Measurements from ENCODE around the gene PSMA3. TPM values are rescaled to one million over a fixed set of nuclear protein-coding genes. Genes with fewer than 3 reads are reported as not detected.

Gene PSMA3
- total and polyA plus RNA-seq, 9 of the 15 experiments (the other 6 are each of a cell fraction or from before 2014, with no cell fraction given) = 129 to 786 (median 319) TPM

DNA sequence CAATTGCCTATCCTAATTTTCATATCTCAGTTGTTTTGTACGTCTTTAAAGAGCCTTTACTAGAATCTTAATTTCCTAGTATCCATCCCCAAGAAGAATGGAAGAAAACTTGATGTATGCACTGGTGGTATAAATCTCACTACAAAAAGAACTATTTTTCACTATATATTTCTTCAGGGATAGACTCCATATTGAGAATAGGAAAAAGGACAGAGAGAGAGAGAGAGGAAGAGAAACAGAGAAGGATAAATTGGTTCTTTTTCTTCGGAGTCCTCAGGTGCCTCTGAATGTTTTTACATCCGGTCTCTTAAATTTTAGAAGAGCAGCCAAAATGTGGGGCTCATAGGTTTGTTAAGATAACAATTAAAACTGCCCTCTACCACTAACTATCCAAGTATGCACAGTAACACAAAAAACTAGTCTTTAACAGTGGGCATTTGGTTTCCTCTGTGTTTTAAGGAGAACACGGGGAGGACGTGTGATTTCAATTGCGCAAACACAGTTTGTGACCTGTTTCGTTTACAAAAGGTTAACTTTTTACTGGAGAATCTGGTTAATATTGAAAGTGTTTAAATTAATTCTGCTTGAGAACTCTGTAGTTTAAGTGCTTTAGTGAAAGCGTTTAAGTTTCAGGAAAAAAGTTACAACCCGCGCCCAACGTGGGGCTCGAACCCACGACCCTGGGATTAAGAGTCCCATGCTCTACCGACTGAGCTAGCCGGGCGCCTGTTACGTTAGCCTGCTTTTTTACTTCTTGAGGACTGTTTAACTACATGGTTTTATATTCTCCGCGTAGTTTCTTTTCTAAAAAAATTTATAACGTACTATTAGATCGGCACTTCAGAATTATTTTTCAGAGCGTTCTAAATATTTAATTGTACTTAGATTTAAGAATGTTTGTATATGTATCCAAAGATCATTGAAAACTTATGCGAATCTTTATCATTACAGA lies 5.1 kb upstream of the PSMA3 start (continued):
- 0 out of 2 replicates have a peak, but pooled peaks have one; percentile 53 for TF ChIP-seq ZNF764 (CRISPR knock-in tag; IDR thresholded peaks at IDR 0.05; ENCODE audit: low read depth)
- TF ChIP-seq, protein P1, sequence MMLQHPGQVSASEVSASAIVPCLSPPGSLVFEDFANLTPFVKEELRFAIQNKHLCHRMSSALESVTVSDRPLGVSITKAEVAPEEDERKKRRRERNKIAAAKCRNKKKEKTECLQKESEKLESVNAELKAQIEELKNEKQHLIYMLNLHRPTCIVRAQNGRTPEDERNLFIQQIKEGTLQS (IDR thresholded peaks at IDR 0.05) = 0 out of 2 replicates have a peak, but pooled peaks have one; percentile 6
- TF ChIP-seq, protein P1 (CRISPR knock-in tag; conservative IDR thresholded peaks at IDR 0.05) = no peak
- TF ChIP-seq ZNF232 (CRISPR knock-in tag; IDR thresholded peaks at IDR 0.05) = no peak
- peak in 1 of 2 experiments; percentile 90; a peak in 2 of 4 replicates for TF ChIP-seq TBL1XR1 (IDR thresholded peaks at IDR 0.05; ENCODE audit: low read length in 2 of 2)
- TF ChIP-seq, protein P2, sequence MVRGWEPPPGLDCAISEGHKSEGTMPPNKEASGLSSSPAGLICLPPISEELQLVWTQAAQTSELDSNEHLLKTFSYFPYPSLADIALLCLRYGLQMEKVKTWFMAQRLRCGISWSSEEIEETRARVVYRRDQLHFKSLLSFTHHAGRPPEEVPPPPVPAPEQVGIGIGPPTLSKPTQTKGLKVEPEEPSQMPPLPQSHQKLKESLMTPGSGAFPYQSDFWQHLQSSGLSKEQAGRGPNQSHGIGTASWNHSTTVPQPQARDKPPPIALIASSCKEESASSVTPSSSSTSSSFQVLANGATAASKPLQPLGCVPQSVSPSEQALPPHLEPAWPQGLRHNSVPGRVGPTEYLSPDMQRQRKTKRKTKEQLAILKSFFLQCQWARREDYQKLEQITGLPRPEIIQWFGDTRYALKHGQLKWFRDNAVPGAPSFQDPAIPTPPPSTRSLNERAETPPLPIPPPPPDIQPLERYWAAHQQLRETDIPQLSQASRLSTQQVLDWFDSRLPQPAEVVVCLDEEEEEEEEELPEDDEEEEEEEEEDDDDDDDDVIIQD (CRISPR knock-in tag; IDR thresholded peaks at IDR 0.05) = no peak
- TF ChIP-seq, protein P3, sequence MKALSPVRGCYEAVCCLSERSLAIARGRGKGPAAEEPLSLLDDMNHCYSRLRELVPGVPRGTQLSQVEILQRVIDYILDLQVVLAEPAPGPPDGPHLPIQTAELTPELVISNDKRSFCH (CRISPR knock-in tag; IDR thresholded peaks at IDR 0.05) = no peak
- TF ChIP-seq, protein P3 (tag; IDR thresholded peaks at IDR 0.05) = no peak
- TF ChIP-seq HDAC2 (IDR thresholded peaks at IDR 0.05) = no peak
- TF ChIP-seq, protein P4, sequence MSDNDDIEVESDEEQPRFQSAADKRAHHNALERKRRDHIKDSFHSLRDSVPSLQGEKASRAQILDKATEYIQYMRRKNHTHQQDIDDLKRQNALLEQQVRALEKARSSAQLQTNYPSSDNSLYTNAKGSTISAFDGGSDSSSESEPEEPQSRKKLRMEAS (CRISPR knock-in tag; IDR thresholded peaks at IDR 0.05) = no peak
- TF ChIP-seq RFX7 (CRISPR knock-in tag; IDR thresholded peaks at IDR 0.05) = no peak
- no peak for TF ChIP-seq FOXM1 (IDR thresholded peaks at IDR 0.05; ENCODE audit: low read depth)
- TF ChIP-seq FOXM1 (CRISPR knock-in tag; IDR thresholded peaks at IDR 0.05; ENCODE audit: low read depth) = no peak
- no peak for TF ChIP-seq CTBP1 (IDR thresholded peaks at IDR 0.05; ENCODE audit: borderline replicate concordance)
- no peak for TF ChIP-seq ZNF134 (CRISPR knock-in tag; conservative IDR thresholded peaks at IDR 0.05)
- TF ChIP-seq, protein P5, sequence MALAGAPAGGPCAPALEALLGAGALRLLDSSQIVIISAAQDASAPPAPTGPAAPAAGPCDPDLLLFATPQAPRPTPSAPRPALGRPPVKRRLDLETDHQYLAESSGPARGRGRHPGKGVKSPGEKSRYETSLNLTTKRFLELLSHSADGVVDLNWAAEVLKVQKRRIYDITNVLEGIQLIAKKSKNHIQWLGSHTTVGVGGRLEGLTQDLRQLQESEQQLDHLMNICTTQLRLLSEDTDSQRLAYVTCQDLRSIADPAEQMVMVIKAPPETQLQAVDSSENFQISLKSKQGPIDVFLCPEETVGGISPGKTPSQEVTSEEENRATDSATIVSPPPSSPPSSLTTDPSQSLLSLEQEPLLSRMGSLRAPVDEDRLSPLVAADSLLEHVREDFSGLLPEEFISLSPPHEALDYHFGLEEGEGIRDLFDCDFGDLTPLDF (CRISPR knock-in tag; IDR thresholded peaks at IDR 0.05) = no peak
- peak; percentile 11 for TF ChIP-seq PHF20 (IDR thresholded peaks at IDR 0.05; ENCODE audit: partially characterized antibody)
- TF ChIP-seq FOXK1 (CRISPR knock-in tag; IDR thresholded peaks at IDR 0.05; ENCODE audit: borderline replicate concordance) = no peak
- peak; percentile 37 for TF ChIP-seq RBM22 (IDR thresholded peaks at IDR 0.05; ENCODE audit: low read depth, low read length, poor library complexity, severe bottlenecking)
- TF ChIP-seq PHB (CRISPR knock-in tag; IDR thresholded peaks at IDR 0.05) = no peak
- TF ChIP-seq TAL1 (IDR thresholded peaks at IDR 0.05) = no peak
- no peak for TF ChIP-seq MCM5 (IDR thresholded peaks at IDR 0.05; ENCODE audit: low read depth)
- no peak for TF ChIP-seq ZNF347 (CRISPR knock-in tag; IDR thresholded peaks at IDR 0.05; ENCODE audit: low read depth)
- TF ChIP-seq, protein P6, sequence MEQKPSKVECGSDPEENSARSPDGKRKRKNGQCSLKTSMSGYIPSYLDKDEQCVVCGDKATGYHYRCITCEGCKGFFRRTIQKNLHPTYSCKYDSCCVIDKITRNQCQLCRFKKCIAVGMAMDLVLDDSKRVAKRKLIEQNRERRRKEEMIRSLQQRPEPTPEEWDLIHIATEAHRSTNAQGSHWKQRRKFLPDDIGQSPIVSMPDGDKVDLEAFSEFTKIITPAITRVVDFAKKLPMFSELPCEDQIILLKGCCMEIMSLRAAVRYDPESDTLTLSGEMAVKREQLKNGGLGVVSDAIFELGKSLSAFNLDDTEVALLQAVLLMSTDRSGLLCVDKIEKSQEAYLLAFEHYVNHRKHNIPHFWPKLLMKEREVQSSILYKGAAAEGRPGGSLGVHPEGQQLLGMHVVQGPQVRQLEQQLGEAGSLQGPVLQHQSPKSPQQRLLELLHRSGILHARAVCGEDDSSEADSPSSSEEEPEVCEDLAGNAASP (IDR thresholded peaks at IDR 0.05) = no peak

Data from K562 (cell line).